CD8-positive, alpha-beta memory T cell (primary cell): ENCODE results near the gene GET4. TPM values are rescaled to one million over a fixed set of nuclear protein-coding genes. Genes with fewer than 3 reads are reported as not detected.

Source experiments
- CTCF ChIA-PET: fragments of 350-600 bp; sonication (Branson Sonifier 250); formaldehyde crosslinking; loops from one replicate; lab custom pipeline; 2021; ENCODE audit warnings: antibody characterized with exemption; lab: Charles Lee
- POLR2A ChIA-PET: fragments of 350-600 bp; sonication (Branson Sonifier 250); formaldehyde crosslinking; loops from one replicate; lab custom pipeline; 2021; ENCODE audit warnings: antibody characterized with exemption; lab: Charles Lee
- DNase-seq, 5 donors: peaks; one replicate each; pipeline versions ENCODE4 v3.0.0 to v3.0.0-alpha.2; 2020 to 2022; ENCODE audit warnings: mixed read lengths in 1 of 5
- H3K27ac ChIP-seq: one replicate; pipeline ENCODE4 v1.7.0; 2013; ENCODE audit warnings: low read depth, mild to moderate bottlenecking, low read length, moderate library complexity
- H3K27me3 ChIP-seq: 2 replicates; pipeline ENCODE4 v1.7.0; 2013; ENCODE audit warnings: low read length, mild to moderate bottlenecking; ENCODE audit not compliant: insufficient read depth, poor library complexity, severe bottlenecking
- H3K36me3 ChIP-seq: 2 replicates; pipeline ENCODE4 v1.7.0; 2013; ENCODE audit warnings: mild to moderate bottlenecking, low read length, moderate library complexity; ENCODE audit not compliant: insufficient read depth
- H3K4me1 ChIP-seq: 2 replicates; pipeline ENCODE4 v1.7.0; 2013; ENCODE audit warnings: mild to moderate bottlenecking, low read length, moderate library complexity; ENCODE audit not compliant: insufficient read depth
- H3K4me3 ChIP-seq: 2 replicates; pipeline ENCODE4 v1.7.0; 2013; ENCODE audit warnings: mild to moderate bottlenecking, low read length
- H3K9me3 ChIP-seq: 2 replicates; pipeline ENCODE4 v1.7.0; 2013; ENCODE audit warnings: mild to moderate bottlenecking, low read length
- H3K27ac Mint-ChIP-seq, 8 donors: one replicate each; pipeline ENCODE4 v1.8.0; 2020 to 2021; ENCODE audit warnings: mixed read lengths in 8 of 8, mild to moderate bottlenecking in 6 of 8, inconsistent platforms in 3 of 8, moderate library complexity in 3 of 8
- H3K27me3 Mint-ChIP-seq, 2 donors: one replicate each; pipeline ENCODE4 v1.8.0; 2020 to 2021; ENCODE audit warnings: mixed read lengths in 2 of 2, mild to moderate bottlenecking in 1 of 2, moderate library complexity in 1 of 2
- H3K36me3 Mint-ChIP-seq, 3 donors: one replicate each; pipeline ENCODE4 v1.8.0; 2020 to 2021; ENCODE audit warnings: mixed read lengths in 3 of 3, inconsistent platforms in 1 of 3, mild to moderate bottlenecking in 1 of 3
- H3K4me1 Mint-ChIP-seq, 3 donors: one replicate each; pipeline ENCODE4 v1.8.0; 2020 to 2021; ENCODE audit warnings: mixed read lengths in 3 of 3, inconsistent platforms in 1 of 3, mild to moderate bottlenecking in 1 of 3
- H3K4me3 Mint-ChIP-seq, 7 donors: one replicate each; pipeline ENCODE4 v1.8.0; 2020 to 2021; ENCODE audit warnings: mixed read lengths in 7 of 7, mild to moderate bottlenecking in 6 of 7, moderate library complexity in 4 of 7, inconsistent platforms in 2 of 7
- H3K9me3 Mint-ChIP-seq, 5 donors: one replicate each; pipeline ENCODE4 v1.8.0; 2020 to 2022; ENCODE audit warnings: mixed read lengths in 5 of 5, mild to moderate bottlenecking in 3 of 5, moderate library complexity in 2 of 5, inconsistent platforms in 1 of 5
- polyA plus RNA-seq: library from polyadenylated mRNA; unstranded; fragments of 300-500 nt; fragmentation: Illumina TruSeq; gene quantifications from one replicate; pipeline ENCODE4 v1.2.3, GENCODE V29; 2021
- total RNA-seq, 2 experiments: library from RNA; stranded (reverse); gene quantifications; one replicate each; pipeline ENCODE4 v1.2.3, GENCODE V29; 2021

GET4 gene
- total and polyA plus RNA-seq, 3 experiments from 2014 or later = 33.6 to 44.9 (median 39.9) TPM

- Mint-ChIP-seq H3K9me3 (no peaks in the 10 kb centered on the region), H3K27me3 (no peaks in the 10 kb centered on the region), H3K27ac (peak overlapping the region; percentile 88 to 97 (median 94)), H3K4me1 (peaks cover 33 to 47% (median 34%) of the 10 kb centered on the region in 3 donors), H3K36me3 (peaks cover 0 to 30% (median 5%) of the 10 kb centered on the region in 3 donors), H3K4me3 (peak overlapping the region; percentile 87 to 99 (median 92))
- Histone ChIP-seq H3K4me1 (peaks cover 36% of the 10 kb centered on the region), H3K27ac (peak overlapping the region; percentile 74), H3K4me3 (peak overlapping the region; percentile 66), H3K27me3 (no peaks in the 10 kb centered on the region), H3K9me3 (no peaks in the 10 kb centered on the region), H3K36me3 (no peaks in the 10 kb centered on the region)
- POLR2A ChIA-PET = interaction anchor here (1.0 to 1.8 kb wide), 2 partner anchors 45 to 61 kb away, joined by 5 to 8 read pairs; no protein-coding TSS in a partner anchor
- DNase-seq = no peak
- CTCF ChIA-PET = no interaction called here
These were observed 1.2 kb downstream of the GET4 start for GRCh38 chr7:877312-878232.

- Histone ChIP-seq H3K4me3 (no peak overlapping the region), H3K36me3 (no peaks in the 10 kb centered on the region), H3K27me3 (no peaks in the 10 kb centered on the region), H3K9me3 (no peaks in the 10 kb centered on the region), H3K27ac (no peak overlapping the region), H3K4me1 (peaks cover 26% of the 10 kb centered on the region)
- H3K9me3 Mint-ChIP-seq = no peaks in the 10 kb centered on the region
- ChIA-PET CTCF (interaction anchor here (0.8 kb wide), 1 partner anchor 44 kb away, joined by 3 read pairs; no protein-coding TSS in a partner anchor), POLR2A (no interaction called here)
- peak overlapping the region; percentile 55 to 85 (median 66) for H3K4me3 Mint-ChIP-seq
- peaks cover 0 to 32% (median 3%) of the 10 kb centered on the region in 3 donors for H3K36me3 Mint-ChIP-seq
- H3K27ac Mint-ChIP-seq = peak overlapping the region in 6 of 8 donors; percentile 23 to 89 (median 68)
- H3K4me1 Mint-ChIP-seq = peaks cover 31 to 52% (median 32%) of the 10 kb centered on the region in 3 donors
- no peaks in the 10 kb centered on the region for H3K27me3 Mint-ChIP-seq
- no peak for DNase-seq
These were observed 2.7 kb downstream of the GET4 start for GRCh38 chr7:879093-879492.

- peaks cover 33 to 58% (median 35%) of the 10 kb centered on the region in 3 donors for H3K4me1 Mint-ChIP-seq
- no peak overlapping the region for H3K4me3 ChIP-seq
- H3K9me3 Mint-ChIP-seq = no peaks in the 10 kb centered on the region
- H3K4me1 ChIP-seq = peaks cover 26% of the 10 kb centered on the region
- H3K27ac ChIP-seq = no peak overlapping the region
- H3K27me3 ChIP-seq = no peaks in the 10 kb centered on the region
- POLR2A ChIA-PET = no interaction called here
- H3K27ac Mint-ChIP-seq = peak overlapping the region in 4 of 8 donors; percentile 6 to 89 (median 26)
- peaks cover 0 to 34% (median 3%) of the 10 kb centered on the region in 3 donors for H3K36me3 Mint-ChIP-seq
- no peaks in the 10 kb centered on the region for H3K36me3 ChIP-seq
- H3K27me3 Mint-ChIP-seq = no peaks in the 10 kb centered on the region
- H3K4me3 Mint-ChIP-seq = peak overlapping the region in 2 of 7 donors; percentile 65 to 66
- DNase-seq = no peak
- H3K9me3 ChIP-seq = no peaks in the 10 kb centered on the region
- CTCF ChIA-PET = interaction anchor here (0.8 kb wide), 1 partner anchor 43 kb away, joined by 3 read pairs; no protein-coding TSS in a partner anchor
These were observed 3.4 kb downstream of the GET4 start for GRCh38 chr7:879706-880105.

GRCh38 chr7:880450-880849, 4.1 kb downstream of the GET4 start:
- POLR2A ChIA-PET = no interaction called here
- Histone ChIP-seq H3K4me3 (no peak overlapping the region), H3K27me3 (no peaks in the 10 kb centered on the region), H3K4me1 (peaks cover 23% of the 10 kb centered on the region), H3K36me3 (no peaks in the 10 kb centered on the region), H3K9me3 (no peaks in the 10 kb centered on the region), H3K27ac (no peak overlapping the region)
- no peaks in the 10 kb centered on the region for H3K9me3 Mint-ChIP-seq
- CTCF ChIA-PET = no interaction called here
- peak overlapping the region in 1 of 7 donors; percentile 22 for H3K4me3 Mint-ChIP-seq
- DNase-seq = no peak
- peaks cover 0 to 35% (median 3%) of the 10 kb centered on the region in 3 donors for H3K36me3 Mint-ChIP-seq
- H3K4me1 Mint-ChIP-seq = peaks cover 34 to 65% (median 36%) of the 10 kb centered on the region in 3 donors
- H3K27ac Mint-ChIP-seq = peak overlapping the region in 1 of 8 donors; percentile 89
- no peaks in the 10 kb centered on the region for H3K27me3 Mint-ChIP-seq

GRCh38 chr7:881441-882234, 5.3 kb downstream of the GET4 start:
- Mint-ChIP-seq H3K9me3 (no peaks in the 10 kb centered on the region), H3K4me1 (peaks cover 35 to 70% (median 36%) of the 10 kb centered on the region in 3 donors), H3K4me3 (peak overlapping the region in 1 of 7 donors; percentile 60), H3K36me3 (peaks cover 0 to 43% (median 3%) of the 10 kb centered on the region in 3 donors), H3K27ac (peak overlapping the region in 3 of 8 donors; percentile 51 to 75 (median 64)), H3K27me3 (no peaks in the 10 kb centered on the region)
- ChIA-PET POLR2A (no interaction called here), CTCF (no interaction called here)
- no peaks in the 10 kb centered on the region for H3K27me3 ChIP-seq
- H3K36me3 ChIP-seq = no peaks in the 10 kb centered on the region
- no peak overlapping the region for H3K27ac ChIP-seq
- no peaks in the 10 kb centered on the region for H3K9me3 ChIP-seq
- no peak overlapping the region for H3K4me3 ChIP-seq
- H3K4me1 ChIP-seq = peaks cover 19% of the 10 kb centered on the region
- no peak for DNase-seq

GRCh38 chr7:882336-883035, 6.1 kb downstream of the GET4 start:
- no peak for DNase-seq
- Mint-ChIP-seq H3K27me3 (no peaks in the 10 kb centered on the region), H3K9me3 (no peaks in the 10 kb centered on the region), H3K27ac (peak overlapping the region in 3 of 8 donors; percentile 51 to 75 (median 64)), H3K4me3 (peak overlapping the region in 1 of 7 donors; percentile 56), H3K4me1 (peaks cover 35 to 70% (median 36%) of the 10 kb centered on the region in 3 donors), H3K36me3 (peaks cover 0 to 46% (median 3%) of the 10 kb centered on the region in 3 donors)
- Histone ChIP-seq H3K36me3 (peaks cover 5% of the 10 kb centered on the region), H3K4me3 (no peak overlapping the region), H3K9me3 (no peaks in the 10 kb centered on the region), H3K27me3 (no peaks in the 10 kb centered on the region), H3K4me1 (peaks cover 19% of the 10 kb centered on the region), H3K27ac (no peak overlapping the region)
- ChIA-PET POLR2A (no interaction called here), CTCF (interaction anchor here (0.6 kb wide), 1 partner anchor 61 kb away, joined by 4 read pairs; no protein-coding TSS in a partner anchor)
